Thymus (tissue), 11 donors: ENCODE measurements around the gene BCL2L15. TPM values are rescaled to one million over a fixed set of nuclear protein-coding genes. Genes with fewer than 3 reads are reported as not detected.
"Not testable (repeated sequence)": the region's sequence is repeated elsewhere in the genome, so short reads cannot be mapped to it uniquely, and the experiment has no call there.

Source experiments
- DNase-seq, 9 donors: peaks; one replicate each; pipeline ENCODE4 v3.0.0-alpha.2; 2013; ENCODE audit warnings: low spot score in 9 of 9, low read depth in 6 of 9, missing footprints in 1 of 9
- H3K27ac ChIP-seq, 2 donors: one replicate each; pipeline ENCODE4 v1.5.1; 2013; ENCODE audit warnings: control low read depth in 1 of 2, low read depth in 1 of 2, low read length in 1 of 2, mild to moderate bottlenecking in 1 of 2, moderate library complexity in 1 of 2
- H3K27me3 ChIP-seq, 2 donors: one replicate each; pipeline ENCODE4 v1.5.1; 2013; ENCODE audit warnings: low read length in 1 of 2; ENCODE audit not compliant: control insufficient read depth in 2 of 2, insufficient read depth in 1 of 2
- H3K36me3 ChIP-seq, 2 donors: one replicate each; pipeline ENCODE4 v1.5.1; 2013; ENCODE audit warnings: low read length in 1 of 2, mild to moderate bottlenecking in 1 of 2, moderate library complexity in 1 of 2; ENCODE audit not compliant: control insufficient read depth in 2 of 2, insufficient read depth in 2 of 2
- H3K4me1 ChIP-seq, 2 donors: one replicate each; pipeline ENCODE4 v1.5.1; 2013; ENCODE audit warnings: low read length in 2 of 2; ENCODE audit not compliant: control insufficient read depth in 2 of 2, insufficient read depth in 2 of 2
- H3K4me3 ChIP-seq, 2 donors: one replicate each; pipeline ENCODE4 v1.5.1; 2013; ENCODE audit warnings: low read length in 2 of 2, control low read depth in 1 of 2, mild to moderate bottlenecking in 1 of 2
- H3K9me3 ChIP-seq, 2 donors: one replicate each; pipeline ENCODE4 v1.5.1; 2013; ENCODE audit warnings: low read length in 1 of 2, mild to moderate bottlenecking in 1 of 2; ENCODE audit not compliant: control insufficient read depth in 2 of 2, insufficient read depth in 1 of 2
- WGBS: extraction: QIAGEN DNeasy Blood & Tissue Kit; methylation state at CpG from one replicate; pipeline ENCODE4 v1.1.7; 2013; 5-methylcytosine and 5-hydroxymethylcytosine counted together
- polyA plus RNA-seq: library from polyadenylated mRNA; stranded (reverse); fragments of 200-250 nt; gene quantifications from one replicate; pipeline ENCODE4 v1.2.3, GENCODE V29; 2013
- total RNA-seq: library from RNA; stranded (reverse); fragments of 120-200 nt; gene quantifications from one replicate; pipeline ENCODE4 v1.2.4, GENCODE V29; 2013
- donor health status: healthy.

The BCL2L15 gene
- total and polyA plus RNA-seq, 2 donors: 0.76 to 1.8 TPM

DNA sequence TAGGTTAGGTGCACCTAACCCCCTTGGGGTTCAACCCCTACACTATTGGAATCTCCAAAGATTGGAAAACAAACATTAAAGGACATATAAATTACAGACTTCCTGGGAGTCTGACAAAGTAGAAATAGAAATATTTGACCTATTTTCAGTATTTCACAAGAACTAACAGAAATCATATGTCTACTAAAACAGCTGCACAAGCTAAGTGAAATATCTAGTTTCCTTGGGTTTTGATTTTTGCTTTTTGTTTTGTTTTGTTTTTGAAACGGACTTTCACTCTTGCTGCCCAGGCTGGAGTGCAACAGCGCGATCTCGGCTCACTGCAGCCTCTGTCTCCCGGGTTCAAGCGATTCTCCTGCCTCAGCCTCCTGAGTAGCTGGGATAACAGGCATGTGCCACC is 34.7 kb downstream of the BCL2L15 start:
- not testable (repeated sequence) for DNase-seq, H3K4me3 ChIP-seq, H3K27me3 ChIP-seq, H3K4me1 ChIP-seq, H3K9me3 ChIP-seq, H3K27ac ChIP-seq
- peaks cover 20% of the 10 kb centered on the region in 2 donors for H3K36me3 ChIP-seq
- WGBS: 95% methylated on average over 6 of the region's 6 CpGs

DNA sequence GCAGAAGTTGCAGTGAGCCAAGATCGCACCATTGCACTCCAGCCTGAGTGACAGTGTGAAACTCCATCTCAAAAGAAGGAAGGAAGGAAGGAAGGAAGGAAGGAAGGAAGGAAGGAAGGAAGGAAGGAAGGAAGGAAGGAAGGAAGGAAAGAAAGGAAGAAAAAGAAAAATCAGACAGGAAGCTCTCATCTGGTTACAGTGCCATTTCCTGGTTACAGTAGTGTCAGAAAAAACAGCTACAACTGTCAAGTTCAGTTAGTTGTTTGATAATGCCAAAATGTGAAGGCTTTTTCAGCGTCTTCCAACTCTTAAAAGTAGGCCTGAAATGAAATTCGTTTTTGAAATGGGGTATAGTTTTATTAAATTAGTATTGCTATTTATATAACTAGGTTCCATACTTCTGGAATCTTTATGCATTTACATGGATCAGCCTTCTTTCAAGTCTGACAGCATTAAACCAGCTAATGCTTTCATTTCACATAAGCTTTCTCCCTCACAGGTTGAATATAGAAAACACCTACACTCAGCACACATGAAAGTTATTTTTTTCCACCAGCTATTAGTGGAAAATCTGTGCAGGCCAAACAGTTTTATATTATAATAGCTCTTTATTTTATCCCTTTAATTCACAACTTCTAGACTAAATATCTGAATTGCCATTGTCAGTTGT is 37.1 kb downstream of the BCL2L15 start:
- H3K9me3 ChIP-seq: peaks cover 1 to 3% of the 10 kb centered on the region in 2 donors
- H3K4me3 ChIP-seq: no peak overlapping the region
- peaks cover 17% of the 10 kb centered on the region in 2 donors for H3K36me3 ChIP-seq
- H3K4me1 ChIP-seq: no peaks in the 10 kb centered on the region
- no peak overlapping the region for H3K27ac ChIP-seq
- WGBS: 85% methylated on average over 3 of the region's 3 CpGs
- H3K27me3 ChIP-seq: no peaks in the 10 kb centered on the region
- DNase-seq: peak in 1 of 9 donors; percentile 33

DNA sequence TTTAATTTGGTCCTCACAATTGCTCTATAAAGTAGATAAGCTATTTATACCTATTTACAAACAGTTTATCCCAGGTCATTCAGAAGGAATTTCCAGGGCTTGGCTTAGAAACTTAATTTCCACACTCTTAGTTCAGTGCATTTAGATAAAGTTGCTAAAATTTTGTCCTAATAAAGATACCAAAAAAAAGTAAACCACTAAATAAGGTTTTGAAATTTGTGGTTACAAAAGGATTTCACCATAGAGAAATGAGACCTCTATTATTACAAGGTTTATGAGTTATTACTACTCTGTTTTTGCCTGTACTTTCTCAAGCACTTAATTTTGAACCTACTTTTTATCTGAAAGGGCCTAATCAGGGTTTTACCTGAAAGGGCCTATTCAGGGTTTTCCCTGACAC is 38.3 kb downstream of the BCL2L15 start:
- no peak overlapping the region for H3K27ac ChIP-seq
- H3K4me1 ChIP-seq: no peaks in the 10 kb centered on the region
- H3K4me3 ChIP-seq: no peak overlapping the region
- H3K27me3 ChIP-seq: no peaks in the 10 kb centered on the region
- peaks cover 10 to 14% of the 10 kb centered on the region in 2 donors for H3K36me3 ChIP-seq
- H3K9me3 ChIP-seq: peaks cover 1 to 3% of the 10 kb centered on the region in 2 donors
- no peak for DNase-seq

DNA sequence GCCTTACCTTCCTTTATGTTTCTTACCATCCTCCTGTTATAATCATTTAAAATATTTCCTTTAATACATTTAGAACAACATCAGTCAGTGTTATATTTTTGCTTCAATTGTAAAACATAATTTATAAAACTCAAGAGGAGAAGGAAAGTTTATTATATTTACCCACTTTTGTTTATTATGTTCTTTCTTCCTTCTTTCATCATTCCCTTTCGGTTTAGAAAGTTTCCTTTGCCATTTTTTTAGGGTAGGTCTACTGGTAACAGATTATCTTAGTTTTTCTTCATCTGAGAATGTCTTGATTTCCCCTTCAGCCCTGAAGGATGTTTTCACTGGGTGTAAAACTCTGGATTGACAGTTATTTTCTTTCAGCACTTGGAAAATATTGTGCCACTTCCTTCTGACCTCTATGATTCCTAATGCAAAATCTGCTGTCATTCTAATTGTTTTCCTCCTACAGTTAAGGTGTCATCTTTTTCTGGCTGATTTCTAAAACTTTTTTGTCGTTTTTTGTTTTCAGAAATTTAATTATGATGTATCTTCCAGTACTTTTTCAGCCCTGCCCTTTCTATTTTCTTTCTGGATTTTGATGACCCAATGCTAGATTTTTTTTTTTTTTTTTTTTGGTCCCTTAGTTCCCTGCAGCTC is 40.9 kb downstream of the BCL2L15 start:
- H3K4me1 ChIP-seq: no peaks in the 10 kb centered on the region
- peaks cover 16 to 23% of the 10 kb centered on the region in 2 donors for H3K36me3 ChIP-seq
- H3K9me3 ChIP-seq: peaks cover 1 to 3% of the 10 kb centered on the region in 2 donors
- H3K27ac ChIP-seq: no peak overlapping the region
- 96% methylated on average over 2 of the region's 2 CpGs for WGBS
- H3K4me3 ChIP-seq: no peak overlapping the region
- H3K27me3 ChIP-seq: no peaks in the 10 kb centered on the region
- no peak for DNase-seq

GRCh38 chr1:113836534-113836933 is 50.8 kb downstream of the BCL2L15 start:
- Histone ChIP-seq H3K4me1 (no peaks in the 10 kb centered on the region), H3K36me3 (peaks cover 13 to 21% of the 10 kb centered on the region in 2 donors), H3K27ac (no peak overlapping the region), H3K4me3 (no peak overlapping the region), H3K27me3 (no peaks in the 10 kb centered on the region), H3K9me3 (no peaks in the 10 kb centered on the region)
- no peak for DNase-seq
- 100% methylated on average over 1 of the region's 1 CpG for WGBS

DNA sequence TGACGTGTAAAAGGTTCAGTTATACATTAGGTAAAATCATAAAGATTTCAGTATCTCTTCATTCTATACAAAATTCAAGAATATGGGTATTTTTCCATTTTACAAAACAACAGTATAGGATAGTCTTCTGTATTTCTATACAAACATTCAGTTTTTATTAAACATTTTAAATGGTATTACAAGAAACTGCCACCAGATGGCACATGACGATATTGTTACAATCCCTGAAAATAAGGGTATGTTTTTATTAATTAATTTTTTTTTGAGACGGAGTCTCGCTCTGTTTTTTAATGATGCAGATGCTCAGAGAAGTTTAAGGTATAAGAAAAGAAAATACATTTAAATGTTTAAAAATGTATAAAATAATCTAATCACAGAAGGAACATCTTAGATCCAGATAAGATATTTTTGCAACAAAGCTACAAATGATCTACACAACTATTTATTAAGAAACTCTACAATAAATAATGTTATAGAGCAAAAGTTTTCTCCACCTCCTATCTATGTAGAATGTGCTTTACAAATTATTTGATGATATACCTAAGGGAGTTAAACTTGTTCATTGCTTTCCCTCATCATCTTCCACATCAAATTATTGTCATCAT is 51.6 kb downstream of the BCL2L15 start:
- peak in 7 of 9 donors; percentile 25 to 75 (median 57) for DNase-seq
- Histone ChIP-seq H3K36me3 (peaks cover 13 to 19% of the 10 kb centered on the region in 2 donors), H3K27ac (no peak overlapping the region), H3K27me3 (no peaks in the 10 kb centered on the region), H3K4me3 (no peak overlapping the region), H3K9me3 (no peaks in the 10 kb centered on the region), H3K4me1 (no peaks in the 10 kb centered on the region)
- 32% methylated on average over 4 of the region's 4 CpGs for WGBS

DNA sequence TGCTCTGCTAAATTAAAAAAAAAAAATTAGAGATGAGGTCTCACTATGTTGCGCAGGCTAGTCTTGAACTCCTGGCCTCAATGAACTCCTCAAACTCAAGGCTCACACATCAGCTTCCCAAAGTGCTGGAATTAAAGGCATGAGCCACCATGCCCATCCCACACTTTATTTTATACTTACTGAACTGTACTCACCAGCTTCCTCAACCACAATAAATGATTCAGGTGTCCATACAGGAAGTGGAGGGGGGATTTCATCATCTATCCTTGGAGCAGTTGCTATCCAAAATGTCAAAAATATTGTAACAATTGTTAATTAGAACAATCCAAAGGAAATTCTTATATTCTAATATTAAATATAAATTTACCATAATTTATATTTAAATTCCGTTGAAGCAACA is 52.7 kb downstream of the BCL2L15 start:
- H3K9me3 ChIP-seq: no peaks in the 10 kb centered on the region
- no peak for DNase-seq
- 98% methylated on average over 2 of the region's 2 CpGs for WGBS
- H3K36me3 ChIP-seq: peaks cover 13 to 19% of the 10 kb centered on the region in 2 donors
- no peaks in the 10 kb centered on the region for H3K4me1 ChIP-seq
- no peaks in the 10 kb centered on the region for H3K27me3 ChIP-seq
- H3K4me3 ChIP-seq: no peak overlapping the region
- H3K27ac ChIP-seq: no peak overlapping the region

Other genes with a start within 250 kb of the BCL2L15 start
- gene PHTF1, start 128.1 kb downstream of the BCL2L15 start, total RNA-seq: 6.1 TPM
- gene PHTF1, start 128.1 kb downstream of the BCL2L15 start, polyA plus RNA-seq: 9.8 TPM
- gene RSBN1, start 75.1 kb downstream of the BCL2L15 start, total RNA-seq: 19.1 TPM
- 11.6 TPM for gene RSBN1, start 75.1 kb downstream of the BCL2L15 start, polyA plus RNA-seq
- 51.1 TPM for gene PTPN22, start 15.9 kb downstream of the BCL2L15 start, total RNA-seq
- gene PTPN22, start 15.9 kb downstream of the BCL2L15 start, polyA plus RNA-seq: 35.2 TPM
- gene AP4B1, start 17.2 kb upstream of the BCL2L15 start, total RNA-seq: 20.0 TPM
- gene AP4B1, start 17.2 kb upstream of the BCL2L15 start, polyA plus RNA-seq: 55.1 TPM
- gene DCLRE1B, start 17.7 kb upstream of the BCL2L15 start, total RNA-seq: 7.6 TPM
- 2.9 TPM for gene DCLRE1B, start 17.7 kb upstream of the BCL2L15 start, polyA plus RNA-seq
- gene HIPK1, start 41.7 kb upstream of the BCL2L15 start, total RNA-seq: 40.6 TPM
- 30.1 TPM for gene HIPK1, start 41.7 kb upstream of the BCL2L15 start, polyA plus RNA-seq
- gene OLFML3, start 91.9 kb upstream of the BCL2L15 start, total RNA-seq: 16.3 TPM
- gene OLFML3, start 91.9 kb upstream of the BCL2L15 start, polyA plus RNA-seq: 5.0 TPM